T1000 (cell line): Measurements from ENCODE around the gene SEPTIN11.

Experiments
- DNase-seq: peaks from one replicate; lab custom pipeline; 2025; ENCODE audit warnings: mixed read lengths; lab: John Stamatoyannopoulos, UW

Gene SEPTIN11

DNA sequence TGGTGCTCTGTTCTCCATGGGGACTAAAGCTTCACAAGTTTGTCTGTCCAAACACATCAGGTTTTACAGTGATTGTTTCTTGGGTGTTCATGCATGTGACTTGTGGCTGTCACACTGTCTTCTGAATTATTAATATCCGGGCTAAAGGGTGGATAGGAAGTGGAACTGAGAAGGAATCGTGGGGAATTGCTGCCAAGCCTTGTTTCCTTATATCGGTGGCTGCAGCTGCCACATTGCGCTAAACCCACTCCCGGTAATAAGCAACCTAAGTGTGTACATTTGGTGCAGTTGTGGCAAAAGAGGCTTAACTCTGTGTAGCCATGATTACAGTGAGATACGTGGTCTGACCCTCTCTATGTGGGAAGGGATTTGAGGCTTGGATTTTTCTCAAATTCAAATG is 30.7 kb downstream of the SEPTIN11 start:
- no peak for DNase-seq

DNA sequence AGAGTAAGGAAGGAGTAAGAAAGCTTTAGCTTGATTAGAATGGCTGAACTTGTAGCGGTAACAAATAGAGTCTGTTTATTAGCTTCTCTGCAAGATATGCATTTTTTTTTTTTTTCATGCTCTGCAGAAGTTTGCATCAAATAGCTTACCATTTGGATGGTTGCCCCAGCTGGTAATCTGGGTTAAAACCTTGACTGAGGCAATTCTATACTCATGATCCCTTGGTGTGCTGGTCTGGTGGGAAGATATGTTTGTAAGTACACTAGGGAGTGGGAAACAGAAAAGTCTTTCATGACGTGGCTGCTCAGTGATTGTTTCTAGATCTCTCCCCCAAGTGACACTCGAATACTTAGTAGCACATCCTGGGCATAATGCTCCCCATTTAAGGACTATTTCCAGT is 32.1 kb downstream of the SEPTIN11 start:
- no peak for DNase-seq

DNA sequence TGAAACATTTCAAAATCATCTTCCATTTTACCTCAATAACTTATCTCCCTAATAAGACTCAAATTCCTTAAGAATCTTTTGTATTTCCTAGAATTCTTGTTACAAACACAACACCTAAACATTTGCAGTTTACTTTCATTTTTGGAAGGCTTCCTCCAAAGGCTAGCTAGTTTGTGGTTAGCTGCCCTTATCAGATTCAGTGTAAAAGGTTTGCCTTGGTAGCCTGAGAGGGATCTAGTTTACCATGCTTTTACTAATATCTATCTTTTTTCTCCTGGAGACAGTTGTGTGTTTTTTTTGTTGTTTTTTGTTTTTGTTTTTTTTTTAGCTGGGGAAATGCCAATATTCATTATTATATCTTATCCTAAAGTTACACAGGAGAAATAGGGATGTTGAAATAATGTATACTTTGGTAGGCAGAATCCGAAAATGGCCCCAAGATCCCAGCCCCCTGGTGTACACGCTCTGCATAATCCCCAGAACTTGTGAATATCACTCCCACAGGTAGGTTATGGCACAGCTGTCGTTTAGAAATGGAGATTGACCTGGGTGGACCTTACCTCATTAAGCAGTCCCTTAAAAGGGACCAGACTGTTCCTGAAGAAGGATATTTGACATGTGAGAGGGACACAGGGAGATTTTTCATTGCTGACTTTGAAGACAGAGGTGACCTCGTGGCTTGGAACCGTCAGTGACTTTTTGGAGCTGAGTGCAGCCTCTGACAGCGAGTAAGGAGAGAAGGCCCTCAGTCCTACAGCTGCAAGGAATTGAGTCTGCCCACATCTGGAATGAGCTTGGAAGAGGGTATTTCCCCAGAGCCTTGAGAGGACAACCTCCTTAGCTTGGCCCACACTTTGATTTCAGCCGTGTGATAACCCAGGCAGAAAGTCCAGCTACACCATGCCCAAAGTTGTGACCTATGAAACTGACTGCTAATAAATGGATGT is 33.4 kb downstream of the SEPTIN11 start:
- DNase-seq, result no peak

DNA sequence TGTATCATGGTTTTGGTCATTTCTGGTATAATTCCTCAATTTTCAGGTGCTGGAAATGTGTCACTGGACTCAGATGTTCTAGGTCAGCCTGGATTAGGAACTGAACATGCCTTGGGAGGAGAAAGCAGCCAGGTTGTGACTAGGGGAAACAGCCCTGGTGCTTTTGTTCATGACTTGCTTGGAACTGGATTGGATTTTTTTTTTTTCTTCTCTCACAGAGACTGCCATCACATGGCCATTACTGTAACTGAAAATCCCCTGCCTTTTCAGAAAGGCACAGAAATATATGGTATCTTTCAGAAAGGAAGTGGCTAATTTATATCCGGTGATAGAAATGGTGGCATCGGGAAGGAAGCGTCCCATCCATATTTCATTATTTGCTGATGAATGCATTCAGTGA is 34.6 kb downstream of the SEPTIN11 start:
- no peak for DNase-seq

DNA sequence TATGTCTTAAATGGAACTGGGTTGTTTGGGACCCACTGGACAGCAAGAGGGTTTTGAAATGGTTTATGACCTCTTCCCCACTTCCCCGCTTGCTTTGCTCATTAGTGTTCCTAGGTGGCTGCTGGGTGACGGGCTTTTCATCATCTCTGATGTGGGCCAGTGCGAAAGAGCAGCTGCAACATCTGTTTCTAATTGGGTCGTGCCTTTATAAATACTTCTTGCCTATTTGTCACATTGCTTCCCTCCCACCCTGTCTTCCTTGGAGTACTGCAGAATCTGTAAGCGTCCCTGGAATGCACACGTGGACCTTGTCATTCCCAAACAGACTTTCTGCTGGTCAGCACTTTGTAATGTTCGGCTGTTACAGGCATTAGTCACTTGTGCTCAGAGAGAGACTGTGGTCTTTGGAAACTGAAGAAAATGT is 35.2 kb downstream of the SEPTIN11 start:
- DNase-seq, result peak; percentile 39

DNA sequence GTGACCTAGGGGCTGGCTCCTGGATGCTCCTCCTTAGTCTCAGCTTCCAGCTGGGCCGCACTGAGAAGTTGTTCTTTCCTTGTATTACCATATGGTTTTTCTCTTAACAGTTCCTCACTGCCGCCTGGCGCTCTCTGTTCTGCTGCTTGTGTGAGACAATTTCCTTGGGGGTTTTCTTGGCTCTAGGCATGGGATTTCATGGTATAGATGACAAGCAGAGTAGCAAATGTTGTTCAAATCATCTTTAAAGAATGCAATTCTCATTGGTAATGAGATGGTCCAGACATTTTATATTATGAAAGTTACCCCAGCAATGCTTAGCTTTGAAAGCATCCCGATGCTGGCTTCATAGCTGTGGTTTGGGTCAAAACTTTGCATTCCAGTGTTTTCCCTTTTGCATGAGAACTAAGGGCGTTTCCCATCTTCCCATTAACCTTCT is 37.6 kb downstream of the SEPTIN11 start:
- no peak for DNase-seq

DNA sequence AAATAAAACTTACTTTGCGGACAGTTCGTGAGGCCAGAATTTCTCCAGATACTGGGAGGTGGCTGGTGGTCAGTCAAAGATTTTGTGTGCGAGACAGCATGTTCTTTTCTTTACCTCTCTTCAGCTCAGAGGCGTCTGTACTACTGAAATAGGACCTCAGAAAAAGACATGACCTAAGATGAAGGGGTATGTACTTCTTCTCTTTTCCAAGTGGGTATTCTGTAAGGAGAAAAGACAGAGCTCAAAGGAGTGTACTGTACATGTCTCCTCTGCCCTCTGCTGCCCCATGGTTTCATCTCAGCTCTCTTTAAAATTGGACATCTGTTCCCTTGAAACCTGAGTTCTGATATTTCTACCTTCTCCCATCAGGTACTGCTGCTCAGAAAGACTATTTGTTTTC is 38.1 kb downstream of the SEPTIN11 start:
- DNase-seq, result no peak

DNA sequence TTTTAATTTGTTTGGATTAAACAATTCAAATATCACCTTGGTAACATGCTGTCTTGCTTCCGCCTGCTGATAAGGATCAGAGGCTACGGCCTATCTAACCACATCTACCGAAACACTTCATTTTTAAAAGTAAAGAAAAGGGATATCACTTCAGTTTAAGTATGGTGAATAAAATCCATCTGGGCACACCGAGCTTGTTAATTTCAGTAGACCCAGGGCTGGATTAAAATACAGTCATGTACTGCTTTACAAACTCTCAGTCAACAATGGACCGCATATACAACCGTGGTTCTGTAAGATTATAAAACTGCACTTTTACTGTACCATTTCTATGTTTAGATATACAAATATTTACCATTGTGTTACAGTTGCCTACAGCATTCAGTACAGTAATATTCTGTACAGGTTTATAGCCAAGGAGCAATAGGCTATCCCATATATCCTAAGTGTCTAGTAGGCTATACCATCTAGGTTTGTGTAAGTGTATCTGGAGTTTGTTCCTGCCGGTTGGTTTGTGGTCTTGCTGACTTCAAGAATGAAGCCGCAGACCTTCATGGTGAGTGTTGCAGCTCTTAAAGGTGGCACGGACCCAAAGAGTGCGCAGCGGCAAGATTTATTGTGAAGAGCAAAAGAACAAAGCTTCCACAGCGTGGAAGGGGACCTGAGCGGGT is 40.0 kb downstream of the SEPTIN11 start:
- no peak for DNase-seq

DNA sequence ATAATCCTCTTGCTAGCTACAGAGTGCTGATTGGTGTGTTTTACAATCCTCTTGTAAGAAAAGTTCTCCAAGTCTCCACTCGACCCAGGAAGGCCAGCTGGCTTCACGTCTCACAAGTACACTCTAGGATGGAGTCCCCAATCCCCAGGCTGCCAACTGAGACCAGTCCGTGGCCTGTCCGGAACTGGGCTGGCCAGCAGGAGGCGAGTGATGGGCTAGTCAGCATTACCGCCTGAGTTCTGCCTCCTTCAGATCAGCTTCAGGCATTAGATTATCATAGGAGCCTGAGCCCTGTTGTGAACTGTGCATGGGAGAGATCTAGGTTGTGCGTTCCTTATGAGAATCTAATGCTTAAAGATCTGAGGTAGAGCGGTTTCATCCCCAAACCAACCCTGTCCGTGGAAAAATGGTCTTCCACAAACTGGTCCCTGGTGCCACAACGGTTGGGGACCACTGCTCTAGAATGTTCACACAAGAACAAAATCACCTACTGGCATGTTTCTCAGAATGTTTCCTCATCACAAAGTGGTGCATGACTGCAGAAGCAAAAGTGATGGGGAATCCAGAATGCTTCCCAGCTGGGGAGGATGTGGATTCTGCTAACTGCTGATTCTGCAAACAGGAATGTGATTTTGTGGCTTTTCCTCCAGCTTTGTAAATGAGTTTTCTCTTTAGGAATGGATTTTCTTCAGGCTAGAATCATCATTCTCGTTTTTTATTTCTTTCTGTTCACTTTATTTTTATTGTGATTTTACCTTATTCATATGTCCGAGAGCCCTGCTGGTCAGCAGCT is 40.9 kb downstream of the SEPTIN11 start:
- DNase-seq, result no peak

DNA sequence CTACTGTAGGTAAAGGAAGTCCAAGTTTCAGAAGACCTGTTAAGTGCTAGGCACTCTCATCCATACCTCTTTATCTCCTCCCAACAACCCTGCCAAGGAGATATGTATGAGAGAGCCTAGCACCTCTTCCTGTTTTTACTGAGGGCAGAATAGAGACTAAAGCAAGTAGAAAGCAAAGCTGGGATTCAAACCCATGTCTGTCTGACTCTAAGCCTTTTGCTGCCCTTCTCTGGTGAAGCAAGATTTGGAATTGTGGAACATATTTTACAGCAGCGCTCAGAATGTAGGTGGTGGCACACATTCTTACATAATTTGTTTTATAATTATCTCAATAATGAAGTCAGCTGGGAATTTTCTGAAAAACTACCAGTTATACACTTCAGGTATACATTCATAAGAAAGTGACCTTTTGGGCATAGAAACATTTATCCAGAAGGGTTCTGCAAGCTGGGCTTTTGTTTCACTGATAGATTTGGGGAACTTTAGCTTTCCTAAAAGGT is 41.7 kb downstream of the SEPTIN11 start:
- DNase-seq, result no peak

DNA sequence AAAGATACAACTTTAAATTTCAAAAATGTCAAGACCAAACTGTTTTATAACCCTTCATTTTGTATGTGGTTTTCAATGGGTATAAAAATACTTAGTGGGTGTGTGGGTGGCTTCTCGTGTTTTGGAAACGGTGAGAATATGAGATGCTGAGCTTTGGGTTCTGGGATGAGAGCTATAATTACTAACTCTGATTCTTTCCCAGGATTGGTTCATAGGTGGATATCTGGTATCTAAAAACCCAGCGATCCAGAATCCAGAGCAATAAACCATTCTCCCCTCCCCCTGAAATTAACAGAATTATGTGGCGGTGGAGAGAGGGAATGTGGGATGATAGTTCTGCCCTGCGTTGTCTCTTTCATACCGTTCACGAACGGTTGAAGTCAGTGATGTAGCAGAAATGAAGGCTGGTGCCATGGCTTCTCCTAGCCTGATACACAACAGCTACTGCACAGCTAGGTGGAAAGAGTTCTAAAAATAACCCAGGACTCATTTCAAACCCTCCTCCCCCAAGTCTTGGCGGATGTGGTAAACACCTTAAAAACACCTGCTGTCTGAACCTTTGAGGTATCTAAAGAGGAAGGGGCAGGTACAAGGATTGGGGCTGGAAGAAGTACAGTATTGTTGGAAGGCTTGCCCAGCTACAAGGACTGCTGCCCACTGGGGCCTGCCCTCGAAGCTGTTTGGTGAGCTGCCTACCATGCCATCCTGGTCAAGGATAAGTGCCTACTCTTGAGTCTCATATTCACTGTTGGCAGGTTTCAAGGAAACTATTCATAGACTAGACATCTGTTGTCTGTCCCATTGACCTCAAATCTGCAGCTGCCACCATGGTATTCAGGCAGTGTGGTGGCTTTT is 44.5 kb downstream of the SEPTIN11 start:
- no peak for DNase-seq

DNA sequence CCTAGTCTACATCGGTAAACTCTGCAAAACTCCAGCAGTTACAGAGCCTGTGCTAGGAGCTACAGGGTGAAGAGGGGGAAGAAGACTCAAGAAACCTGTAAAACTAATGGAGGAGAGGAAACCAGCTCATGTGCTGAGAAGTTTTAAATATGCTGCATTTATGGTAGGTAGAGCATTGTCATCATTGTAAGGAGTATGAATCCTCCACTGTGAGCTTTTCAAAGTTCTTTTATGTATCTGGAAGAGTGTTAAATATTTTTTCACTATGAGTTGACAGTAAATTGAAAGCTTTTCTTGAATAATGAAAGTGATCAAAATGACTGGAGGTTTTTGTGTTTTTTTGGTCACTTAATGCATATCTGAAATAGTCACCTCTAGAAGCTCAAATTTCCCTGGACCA is 46.2 kb downstream of the SEPTIN11 start:
- DNase-seq, result no peak

DNA sequence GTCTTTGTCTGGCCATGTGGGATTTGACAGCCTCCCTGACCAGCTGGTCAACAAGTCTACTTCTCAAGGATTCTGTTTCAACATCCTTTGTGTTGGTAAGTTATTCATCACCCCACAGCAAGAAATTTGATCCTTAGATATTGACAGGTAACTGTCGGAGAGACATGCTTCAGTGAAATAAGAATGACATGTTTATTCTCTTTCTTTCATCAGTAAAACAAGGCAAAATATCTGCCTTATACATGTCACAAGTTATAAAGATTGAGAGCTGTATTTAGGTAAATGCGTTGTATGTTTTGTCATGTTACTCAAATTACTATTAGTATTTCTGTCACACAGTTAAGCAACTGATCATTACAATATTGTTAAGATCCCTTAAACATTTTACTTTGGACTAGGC is 46.9 kb downstream of the SEPTIN11 start:
- DNase-seq, result no peak

DNA sequence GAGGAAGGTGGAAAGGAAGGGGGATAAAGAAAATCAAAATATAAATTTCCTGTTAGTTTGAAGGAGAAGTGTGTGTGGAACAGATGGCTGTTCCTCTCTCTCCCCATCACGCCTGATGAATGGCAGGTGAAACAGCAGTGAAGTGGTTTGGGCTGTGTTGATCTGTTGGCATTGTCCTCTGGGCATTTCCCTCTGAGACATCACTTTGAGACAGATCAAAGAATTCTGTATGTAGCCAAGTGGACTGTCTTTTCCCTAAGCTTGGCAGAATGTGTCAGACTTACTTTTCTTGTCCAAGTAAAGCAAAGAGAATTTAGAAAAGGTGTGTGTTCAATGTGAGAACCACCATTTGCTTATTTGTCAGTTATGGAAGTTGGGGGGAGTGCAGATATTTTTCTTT is 47.5 kb downstream of the SEPTIN11 start:
- DNase-seq, result no peak

DNA sequence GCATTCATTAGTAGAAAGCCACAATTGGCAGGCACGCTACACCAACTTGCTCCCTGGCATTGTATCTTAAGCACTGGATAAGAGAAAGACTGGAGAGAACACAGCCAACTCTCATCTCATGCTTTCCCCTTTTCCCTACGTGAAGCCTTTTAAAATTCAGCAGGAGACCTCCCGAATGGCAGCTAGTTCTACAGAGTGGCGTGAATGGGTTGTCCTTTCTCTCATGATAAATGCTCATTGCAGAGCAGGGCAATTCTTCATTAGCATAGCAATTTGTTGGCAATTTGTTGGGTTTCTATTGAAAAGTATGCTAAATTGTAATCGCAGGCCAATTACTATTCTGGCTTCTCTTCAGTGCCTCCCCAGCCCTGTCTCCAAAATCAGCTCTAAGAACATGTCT is 48.0 kb downstream of the SEPTIN11 start:
- no peak for DNase-seq

DNA sequence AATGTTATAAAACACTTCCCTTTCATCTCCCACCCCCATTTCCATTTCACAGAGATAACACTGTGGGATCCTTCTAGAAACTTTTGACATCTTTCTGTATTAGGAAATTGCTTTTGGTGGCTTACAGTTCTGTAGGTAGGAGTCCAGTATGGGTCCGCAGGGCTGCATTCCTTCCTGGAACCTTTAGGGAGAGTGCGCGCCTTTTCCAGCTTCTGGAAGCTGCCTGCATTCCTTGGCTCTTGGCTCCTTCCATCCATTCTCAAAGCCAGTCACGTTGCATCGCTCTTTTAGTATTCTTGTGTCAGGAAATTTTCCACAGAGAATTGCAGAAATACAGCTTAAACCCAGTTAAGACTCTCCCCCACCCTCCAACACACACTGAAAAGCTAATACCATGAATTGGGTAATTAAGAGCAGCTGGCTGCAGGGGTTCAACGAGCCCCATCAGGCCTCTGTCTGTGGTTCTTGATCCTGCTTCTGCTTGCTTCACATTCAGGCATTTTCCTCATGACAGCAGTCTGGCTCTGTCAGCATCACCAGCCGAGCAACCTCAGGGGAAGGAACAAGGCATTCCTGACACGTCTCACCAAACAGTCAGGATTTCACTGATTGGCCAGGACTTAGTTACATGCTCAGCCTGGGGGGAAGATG is 48.8 kb downstream of the SEPTIN11 start:
- DNase-seq, result no peak
